Choroid plexus epithelial cell (primary cell): ENCODE measurements around the gene PNKD.

Experiments used
- DNase-seq: peaks from one replicate; pipeline ENCODE4 v3.0.0-alpha.2; 2010; ENCODE audit warnings: low read depth
- H3K4me3 ChIP-seq: 2 replicates; pipeline ENCODE4 v1.5.1; 2011; ENCODE audit warnings: low read depth, mild to moderate bottlenecking, control low read depth, low read length, moderate library complexity
- CTCF ChIP-seq: conservative IDR thresholded peaks from 2 replicates; pipeline ENCODE4 v1.5.1; 2011; ENCODE audit warnings: low read depth, mild to moderate bottlenecking, control low read depth, inconsistent platforms, low read length, moderate library complexity

PNKD gene

GRCh38 chr2:218327451-218328210 is 57.3 kb downstream of the PNKD start:
- no peak for DNase-seq
- no peak overlapping the region for H3K4me3 ChIP-seq
- no peak for TF ChIP-seq CTCF

- no peak overlapping the region for H3K4me3 ChIP-seq
- DNase-seq = no peak
- no peak for TF ChIP-seq CTCF
Measured at GRCh38 chr2:218328294-218328693, 58.0 kb downstream of the PNKD start.

GRCh38 chr2:218329027-218329825 is 58.9 kb downstream of the PNKD start:
- H3K4me3 ChIP-seq = no peak overlapping the region
- DNase-seq = no peak
- no peak for TF ChIP-seq CTCF

- DNase-seq = no peak
- H3K4me3 ChIP-seq = no peak overlapping the region
- TF ChIP-seq CTCF = no peak
Measured at GRCh38 chr2:218329826-218330593, 59.7 kb downstream of the PNKD start.

GRCh38 chr2:218331745-218332144 is 61.4 kb downstream of the PNKD start:
- DNase-seq = peak; percentile 33
- H3K4me3 ChIP-seq = no peak overlapping the region
- no peak for TF ChIP-seq CTCF

GRCh38 chr2:218332288-218332687 is 62.0 kb downstream of the PNKD start:
- no peak overlapping the region for H3K4me3 ChIP-seq
- DNase-seq = no peak
- TF ChIP-seq CTCF = no peak
